ENCODE measurements around the gene PUM2.

PUM2 gene

DNA sequence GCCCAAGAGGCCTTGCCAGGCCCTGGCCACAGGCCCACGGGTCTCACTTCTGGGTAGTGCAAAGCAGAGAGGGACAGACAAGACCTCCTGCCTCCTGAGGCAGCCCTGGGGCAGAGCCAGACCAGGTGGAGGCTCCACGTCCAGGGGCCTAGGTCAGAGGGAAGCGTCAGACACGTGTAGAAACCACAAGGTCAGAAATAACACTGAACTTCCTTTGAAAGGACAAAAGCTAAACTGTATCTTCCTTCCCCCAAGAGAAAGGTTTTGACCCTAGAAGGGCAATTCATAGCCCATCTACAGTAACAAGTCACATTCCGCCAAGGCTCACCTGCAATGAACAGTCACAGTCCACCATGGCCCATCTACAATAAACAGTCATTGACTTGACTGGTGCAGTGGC, 143.6 kb downstream of the PUM2 start:
- peak; percentile 62 for DNase-seq (ENCODE audit: low spot score)
- TF ChIP-seq, protein P1, sequence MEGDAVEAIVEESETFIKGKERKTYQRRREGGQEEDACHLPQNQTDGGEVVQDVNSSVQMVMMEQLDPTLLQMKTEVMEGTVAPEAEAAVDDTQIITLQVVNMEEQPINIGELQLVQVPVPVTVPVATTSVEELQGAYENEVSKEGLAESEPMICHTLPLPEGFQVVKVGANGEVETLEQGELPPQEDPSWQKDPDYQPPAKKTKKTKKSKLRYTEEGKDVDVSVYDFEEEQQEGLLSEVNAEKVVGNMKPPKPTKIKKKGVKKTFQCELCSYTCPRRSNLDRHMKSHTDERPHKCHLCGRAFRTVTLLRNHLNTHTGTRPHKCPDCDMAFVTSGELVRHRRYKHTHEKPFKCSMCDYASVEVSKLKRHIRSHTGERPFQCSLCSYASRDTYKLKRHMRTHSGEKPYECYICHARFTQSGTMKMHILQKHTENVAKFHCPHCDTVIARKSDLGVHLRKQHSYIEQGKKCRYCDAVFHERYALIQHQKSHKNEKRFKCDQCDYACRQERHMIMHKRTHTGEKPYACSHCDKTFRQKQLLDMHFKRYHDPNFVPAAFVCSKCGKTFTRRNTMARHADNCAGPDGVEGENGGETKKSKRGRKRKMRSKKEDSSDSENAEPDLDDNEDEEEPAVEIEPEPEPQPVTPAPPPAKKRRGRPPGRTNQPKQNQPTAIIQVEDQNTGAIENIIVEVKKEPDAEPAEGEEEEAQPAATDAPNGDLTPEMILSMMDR (IDR thresholded peaks at IDR 0.05; ENCODE audit: extremely low read depth, missing control alignments): no peak

DNA sequence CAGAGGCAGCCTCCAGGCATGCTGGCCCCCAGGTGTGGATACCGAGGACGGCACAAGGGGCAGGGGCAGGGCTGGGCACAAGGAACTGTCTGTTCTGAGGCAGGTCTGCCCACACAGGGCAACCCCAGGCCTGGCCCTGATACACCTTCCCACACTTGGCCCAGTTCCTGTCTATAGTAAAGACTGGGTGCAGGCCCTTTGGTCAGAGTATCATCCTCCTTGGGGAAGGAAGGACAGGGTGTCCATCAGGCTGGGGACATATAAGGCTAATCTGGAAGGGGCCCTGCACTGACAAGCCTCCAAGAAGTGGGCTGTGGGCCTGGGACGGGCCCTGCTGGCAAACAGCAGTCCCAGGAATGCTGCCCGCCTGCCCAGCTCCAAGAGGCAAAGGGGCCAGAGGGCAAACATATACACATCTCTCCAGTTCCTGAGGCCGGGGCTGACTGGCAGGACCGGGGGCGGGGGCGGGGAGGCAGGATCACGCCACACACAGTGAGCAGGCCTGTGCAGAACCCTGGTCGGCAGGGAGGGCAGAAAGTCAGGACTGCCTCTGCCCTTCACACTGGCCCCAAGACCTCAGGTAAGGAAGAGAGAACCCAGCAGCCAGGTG, 144.6 kb downstream of the PUM2 start:
- no peak for DNase-seq (ENCODE audit: low spot score)
- TF ChIP-seq, protein P1 (IDR thresholded peaks at IDR 0.05; ENCODE audit: extremely low read depth, missing control alignments): no peak

DNA sequence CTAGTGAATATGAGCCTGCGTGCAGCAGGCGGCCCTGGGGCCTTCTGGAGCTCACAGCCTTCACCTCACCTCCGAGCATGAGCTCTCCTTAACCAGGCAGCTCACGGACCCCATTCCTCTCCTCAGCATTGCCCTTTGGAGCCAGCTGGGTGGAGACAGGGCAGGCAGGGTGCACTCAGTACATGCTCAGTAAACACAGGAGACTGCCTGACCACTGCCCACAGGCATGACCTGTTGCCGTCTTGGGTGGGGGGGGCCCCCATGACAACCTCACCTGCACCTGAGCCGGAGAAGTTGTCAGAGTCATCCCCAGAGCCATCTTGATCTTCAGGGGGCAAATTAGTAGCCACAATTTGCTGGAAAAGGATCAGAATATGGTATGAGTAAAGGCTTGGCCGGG, 145.6 kb downstream of the PUM2 start:
- TF ChIP-seq, protein P1 (IDR thresholded peaks at IDR 0.05; ENCODE audit: extremely low read depth, missing control alignments): no peak

DNA sequence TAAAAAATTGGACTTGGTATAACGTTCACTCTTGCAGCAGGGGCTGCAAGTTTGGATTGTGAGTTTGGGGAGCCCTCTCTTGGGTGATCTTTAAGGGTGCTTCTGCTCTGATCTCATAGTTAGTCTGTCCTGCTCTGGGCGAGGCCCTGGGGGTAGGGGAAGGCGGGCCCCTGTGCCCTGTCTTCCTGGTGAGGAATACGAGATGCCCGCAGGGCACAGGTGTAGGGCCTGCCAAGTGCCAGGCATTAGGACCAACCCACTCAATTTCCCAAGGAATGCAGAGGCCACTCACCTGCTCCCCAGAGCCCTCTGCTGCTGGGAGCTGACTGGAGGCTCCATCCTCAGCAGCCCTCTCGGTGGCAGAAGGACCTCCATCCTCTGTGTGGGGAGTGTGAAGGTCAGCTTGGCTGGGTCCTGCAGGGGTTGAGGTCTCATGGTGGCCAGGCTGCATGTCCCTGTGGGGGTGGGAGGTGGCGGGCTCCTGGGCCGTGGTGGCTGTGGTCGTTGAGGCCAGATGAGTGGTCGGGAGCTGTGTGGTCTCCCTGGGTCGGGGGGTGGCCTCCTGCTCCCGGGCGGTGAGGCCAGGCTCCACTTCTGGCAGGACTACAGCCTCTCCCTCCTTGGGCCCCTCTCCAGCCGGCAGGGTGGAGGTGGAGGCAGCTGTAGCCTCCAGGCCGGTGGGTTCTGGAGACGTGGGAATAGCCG, 147.0 kb downstream of the PUM2 start:
- TF ChIP-seq, protein P1 (IDR thresholded peaks at IDR 0.05; ENCODE audit: extremely low read depth, missing control alignments): no peak
- no peak for DNase-seq (ENCODE audit: low spot score)

More for the DNA sequence above, 145.6 kb downstream of the PUM2 start:
- DNase-seq (ENCODE audit: low spot score): no peak

DNA sequence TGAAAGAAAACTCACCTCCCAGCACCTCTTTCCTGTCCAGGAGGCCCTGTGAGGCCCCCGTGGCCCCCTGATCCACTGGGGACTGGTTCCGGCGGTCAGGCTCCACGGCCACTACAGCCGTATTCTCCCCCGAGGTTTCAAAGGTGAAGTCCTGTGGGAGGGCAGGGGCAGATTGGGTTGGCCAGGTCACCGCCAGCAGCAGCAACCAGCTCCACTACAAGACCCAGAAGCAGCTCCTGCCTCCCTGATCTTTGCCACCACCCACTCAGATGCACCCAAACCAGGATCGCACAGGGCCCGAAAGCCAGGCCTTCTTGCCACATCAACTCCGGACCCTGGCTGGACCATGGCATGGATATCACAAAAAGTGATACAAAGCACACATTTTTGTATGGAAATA, 147.6 kb downstream of the PUM2 start:
- TF ChIP-seq, protein P1 (IDR thresholded peaks at IDR 0.05; ENCODE audit: extremely low read depth, missing control alignments): no peak
- no peak for DNase-seq (ENCODE audit: low spot score)

DNA sequence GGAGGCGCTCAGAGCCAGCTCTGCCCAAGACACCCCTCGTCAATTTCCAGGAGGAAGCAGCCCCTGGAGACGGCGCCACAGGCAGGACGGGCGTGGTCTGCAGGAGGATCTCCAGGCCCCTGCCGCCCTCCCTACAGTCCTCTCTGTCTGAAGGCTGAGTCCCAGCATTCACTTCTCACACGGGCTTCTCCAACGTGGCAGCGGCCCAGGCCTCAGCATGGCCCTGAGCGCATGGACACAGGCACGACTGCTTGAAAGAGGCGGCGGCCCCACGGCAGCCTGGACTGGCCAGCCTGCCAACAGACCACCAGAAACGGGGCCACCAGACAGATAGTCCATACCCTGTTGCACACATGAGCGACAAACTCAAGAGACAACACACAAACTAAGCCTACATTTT, 149.0 kb downstream of the PUM2 start:
- no peak for DNase-seq (ENCODE audit: low spot score)

More for the DNA sequence above, 149.0 kb downstream of the PUM2 start:
- TF ChIP-seq, protein P1 (IDR thresholded peaks at IDR 0.05; ENCODE audit: extremely low read depth, missing control alignments): no peak
